Thyroid gland (tissue), 4 donors: ENCODE data around the gene MEMO1. TPM values are rescaled to one million over a fixed set of nuclear protein-coding genes. Genes with fewer than 3 reads are reported as not detected.

ENCODE experiments used
- DNase-seq, 2 donors: peaks; one replicate each; pipeline ENCODE4 v3.0.0-alpha.2; 2019
- H3K27ac ChIP-seq, 3 donors: fragments of 200-600 bp; sonication (generic); 1 replicate in 2 of 3; 2 replicates in 1 of 3; pipeline ENCODE4 v1.5.1; 2016 to 2019; ENCODE audit warnings: mild to moderate bottlenecking in 1 of 3, moderate library complexity in 1 of 3
- H3K27me3 ChIP-seq: fragments of 200-600 bp; sonication (generic); one replicate; pipeline ENCODE4 v1.5.1; 2019
- H3K36me3 ChIP-seq, 2 donors: fragments of 200-600 bp; sonication (generic); one replicate each; pipeline ENCODE4 v1.5.1; 2016 to 2019
- H3K4me1 ChIP-seq, 2 donors: fragments of 200-600 bp; sonication (generic); one replicate each; pipeline ENCODE4 v1.5.1; 2017 to 2019
- H3K4me3 ChIP-seq, 3 donors: fragments of 200-600 bp; sonication (generic); replicated peaks in 1 of 3; 1 replicate in 2 of 3; 2 replicates in 1 of 3; pipeline ENCODE4 v1.5.1; 2016; ENCODE audit warnings: mild to moderate bottlenecking in 1 of 3
- H3K9me3 ChIP-seq: fragments of 200-600 bp; sonication (generic); one replicate; pipeline ENCODE4 v1.5.1; 2017
- CTCF ChIP-seq, 6 experiments: fragments of 200-600 bp in 3 of 6; fragments of 450-650 bp in 3 of 6; sonication (generic) in 3 of 6; IDR thresholded peaks; one replicate each; pipeline ENCODE4 v1.5.1; 2016 to 2019; ENCODE audit warnings: antibody characterized with exemption in 6 of 6, mild to moderate bottlenecking in 2 of 6, inconsistent platforms in 1 of 6, moderate library complexity in 1 of 6
- POLR2A ChIP-seq, 2 donors: fragments of 450-650 bp; IDR thresholded peaks; one replicate each; pipeline ENCODE4 v1.6.1; 2017; ENCODE audit warnings: antibody characterized with exemption in 2 of 2, mild to moderate bottlenecking in 2 of 2, moderate library complexity in 1 of 2
- WGBS, 2 donors: methylation state at CpG; one replicate each; pipeline ENCODE4 v1.1.5; 2017; 5-methylcytosine and 5-hydroxymethylcytosine counted together
- intact Hi-C: fragments of 100-400 bp; cut with DNase I; formaldehyde crosslinking; loops from one replicate; pipeline ENCODE4 v1.15.1; 2023
- total RNA-seq, 4 donors: library from RNA; depleted of rRNA; stranded (reverse); fragments of >200 nt; gene quantifications; one replicate each; pipeline ENCODE4 v1.2.3, GENCODE V29; 2016

MEMO1 gene
- total RNA-seq, 4 donors from 2014 or later: 16.3 to 28.7 (median 27.4) TPM

- Histone ChIP-seq H3K36me3 (no peaks in the 10 kb centered on the region), H3K27me3 (no peaks in the 10 kb centered on the region), H3K4me3 (no peak overlapping the region), H3K4me1 (peaks cover 4 to 5% of the 10 kb centered on the region in 2 donors), H3K27ac (no peak overlapping the region), H3K9me3 (no peaks in the 10 kb centered on the region)
- 77 to 83% methylated on average over 3 of the region's 3 CpGs for WGBS, 2 donors
- TF ChIP-seq POLR2A (IDR thresholded peaks at IDR 0.05): no peak
- TF ChIP-seq CTCF (IDR thresholded peaks at IDR 0.05): no peak
- intact Hi-C loops: no loop called here
- no peak for DNase-seq
These were observed 13.2 kb downstream of the MEMO1 start for GRCh38 chr2:31997653-31998052.

- H3K27me3 ChIP-seq: no peaks in the 10 kb centered on the region
- no peak overlapping the region for H3K4me3 ChIP-seq
- H3K27ac ChIP-seq: no peak overlapping the region
- no peaks in the 10 kb centered on the region for H3K9me3 ChIP-seq
- 83 to 85% methylated on average over 6 of the region's 6 CpGs for WGBS, 2 donors
- intact Hi-C loops: no loop called here
- H3K4me1 ChIP-seq: peaks cover 4 to 5% of the 10 kb centered on the region in 2 donors
- TF ChIP-seq POLR2A (IDR thresholded peaks at IDR 0.05) (no peak), CTCF (IDR thresholded peaks at IDR 0.05) (no peak)
- DNase-seq: no peak
- no peaks in the 10 kb centered on the region for H3K36me3 ChIP-seq
These were observed 14.1 kb downstream of the MEMO1 start for GRCh38 chr2:31996571-31997150.

GRCh38 chr2:31992934-31993333 is 17.9 kb downstream of the MEMO1 start:
- Histone ChIP-seq H3K27me3 (no peaks in the 10 kb centered on the region), H3K9me3 (no peaks in the 10 kb centered on the region), H3K36me3 (no peaks in the 10 kb centered on the region), H3K4me3 (no peak overlapping the region), H3K4me1 (peaks cover 0 to 4% of the 10 kb centered on the region in 2 donors), H3K27ac (no peak overlapping the region)
- TF ChIP-seq POLR2A (IDR thresholded peaks at IDR 0.05) (no peak), CTCF (IDR thresholded peaks at IDR 0.05) (no peak)
- no peak for DNase-seq
- 92 to 94% methylated on average over 4 of the region's 4 CpGs for WGBS, 2 donors
- intact Hi-C loops: no loop called here

- WGBS, 2 donors: 97 to 99% methylated on average over 3 of the region's 3 CpGs
- no peak for DNase-seq
- Histone ChIP-seq H3K4me3 (no peak overlapping the region), H3K27ac (no peak overlapping the region), H3K9me3 (no peaks in the 10 kb centered on the region), H3K4me1 (peaks cover 0 to 1% of the 10 kb centered on the region in 2 donors), H3K27me3 (no peaks in the 10 kb centered on the region), H3K36me3 (no peaks in the 10 kb centered on the region)
- intact Hi-C loops: no loop called here
- TF ChIP-seq CTCF (IDR thresholded peaks at IDR 0.05) (no peak), POLR2A (IDR thresholded peaks at IDR 0.05) (no peak)
These were observed 18.7 kb downstream of the MEMO1 start for GRCh38 chr2:31992025-31992579.

GRCh38 chr2:31989946-31990345 is 20.9 kb downstream of the MEMO1 start:
- DNase-seq: no peak
- WGBS, 2 donors: 94 to 97% methylated on average over 4 of the region's 4 CpGs
- TF ChIP-seq CTCF (IDR thresholded peaks at IDR 0.05): no peak
- no peak for TF ChIP-seq POLR2A (IDR thresholded peaks at IDR 0.05)
- intact Hi-C loops: no loop called here
- Histone ChIP-seq H3K36me3 (no peaks in the 10 kb centered on the region), H3K9me3 (no peaks in the 10 kb centered on the region), H3K4me3 (no peak overlapping the region), H3K4me1 (peaks cover 0 to 7% of the 10 kb centered on the region in 2 donors), H3K27me3 (no peaks in the 10 kb centered on the region), H3K27ac (no peak overlapping the region)
